SK-N-SH (cell line): ENCODE measurements around the gene MS4A4E. TPM values are rescaled to one million over a fixed set of nuclear protein-coding genes. Genes with fewer than 3 reads are reported as not detected.

Source experiments
- CTCF ChIA-PET: fragments of 300-600, 350-600 bp; formaldehyde crosslinking; extraction: SDS; loops from one replicate; lab custom pipeline; 2021; lab: Yijun Ruan, JAX
- POLR2A ChIA-PET: fragments of 350-600 bp; sonication (Branson Sonifier 250); formaldehyde crosslinking; extraction: SDS; loops from one replicate; lab custom pipeline; 2020; ENCODE audit warnings: antibody characterized with exemption, inconsistent platforms; lab: Yijun Ruan, JAX
- DNase-seq: peaks from one replicate; pipeline ENCODE4 v3.0.0; 2012
- H2AFZ ChIP-seq: fragments of 200-600 bp; sonication (generic); 2 replicates; pipeline ENCODE4 v1.8.1; 2016; ENCODE audit warnings: antibody characterized with exemption, mild to moderate bottlenecking, low read depth
- H3F3A ChIP-seq: fragments of 200-600 bp; sonication (generic); replicated peaks from 2 replicates; pipeline ENCODE3; 2016; ENCODE audit warnings: antibody characterized with exemption, mild to moderate bottlenecking; ENCODE audit not compliant: insufficient read depth
- H3K27ac ChIP-seq, 2 experiments: fragments of 200-500 bp in 1 of 2; fragments of 200-600 bp in 1 of 2; sonication (Bioruptor generic) in 1 of 2; sonication (generic), shearing (Covaris generic) in 1 of 2; 2 replicates each; pipeline versions ENCODE4 v1.5.1 to v1.6.1; 2014 to 2016; ENCODE audit warnings: low read depth in 2 of 2, inconsistent platforms in 1 of 2, low read length in 1 of 2, mild to moderate bottlenecking in 1 of 2, mixed read lengths in 1 of 2
- H3K27me3 ChIP-seq: fragments of 200-600 bp; sonication (generic), shearing (Covaris generic); 2 replicates; pipeline ENCODE4 v1.6.1; 2016; ENCODE audit warnings: mixed run types; ENCODE audit not compliant: insufficient read depth
- H3K36me3 ChIP-seq, 2 experiments: fragments of 200-500 bp in 1 of 2; fragments of 200-600 bp in 1 of 2; sonication (Bioruptor generic) in 1 of 2; sonication (generic) in 1 of 2; replicated peaks in 1 of 2; 2 replicates each; pipeline versions ENCODE3 to v1.5.1; 2014 to 2016; ENCODE audit warnings: low read length in 1 of 2, mild to moderate bottlenecking in 1 of 2; ENCODE audit not compliant: insufficient read depth in 2 of 2, control insufficient read depth in 1 of 2
- H3K4me1 ChIP-seq, 2 experiments: fragments of 200-500 bp in 1 of 2; fragments of 200-600 bp in 1 of 2; sonication (Bioruptor generic) in 1 of 2; sonication (generic), shearing (Covaris generic) in 1 of 2; 2 replicates each; pipeline versions ENCODE4 v1.5.1 to v1.6.1; 2014 to 2016; ENCODE audit warnings: low read depth in 1 of 2, low read length in 1 of 2, mixed run types in 1 of 2; ENCODE audit not compliant: insufficient read depth in 2 of 2, control insufficient read depth in 1 of 2
- H3K4me2 ChIP-seq: fragments of 200-600 bp; sonication (generic), shearing (Covaris generic); 2 replicates; pipeline ENCODE4 v1.6.1; 2017; ENCODE audit warnings: mixed run types
- H3K4me3 ChIP-seq, 2 experiments: fragments of 200-500 bp in 1 of 2; fragments of 200-600 bp in 1 of 2; sonication (Bioruptor generic) in 1 of 2; sonication (generic), shearing (Covaris generic) in 1 of 2; 2 replicates each; pipeline versions ENCODE4 v1.5.1 to v1.8.1; 2014 to 2016; ENCODE audit warnings: low read depth in 2 of 2, inconsistent platforms in 1 of 2, low read length in 1 of 2, mild to moderate bottlenecking in 1 of 2, mixed read lengths in 1 of 2, moderate library complexity in 1 of 2
- H3K79me2 ChIP-seq: fragments of 200-600 bp; sonication (generic); 2 replicates; pipeline ENCODE4 v1.8.1; 2017; ENCODE audit warnings: mild to moderate bottlenecking; ENCODE audit not compliant: insufficient read depth
- H3K9ac ChIP-seq: fragments of 200-600 bp; sonication (generic); 2 replicates; pipeline ENCODE4 v1.6.1; 2017; ENCODE audit warnings: mixed run types
- H3K9me2 ChIP-seq: fragments of 200-600 bp; sonication (generic); 2 replicates; pipeline ENCODE4 v1.6.1; 2017; ENCODE audit warnings: mixed run types
- H3K9me3 ChIP-seq: fragments of 200-600 bp; sonication (generic); 2 replicates; pipeline ENCODE4 v1.6.1; 2017; ENCODE audit warnings: mixed run types, mild to moderate bottlenecking, moderate library complexity
- H4K20me1 ChIP-seq: fragments of 200-600 bp; sonication (generic); 2 replicates; pipeline ENCODE4 v1.6.1; 2017; ENCODE audit warnings: mild to moderate bottlenecking, mixed run types; ENCODE audit not compliant: insufficient read depth
- CHD2 ChIP-seq: fragments of 150-350 bp; IDR thresholded peaks from 2 replicates; pipeline ENCODE4 v1.6.1; 2018; ENCODE audit warnings: low read length; ENCODE audit not compliant: partially characterized antibody
- ELF1 ChIP-seq: IDR thresholded peaks from 2 replicates; pipeline ENCODE4 v1.4.0; 2012
- EP300 ChIP-seq, 2 experiments: IDR thresholded peaks; 2 replicates each; pipeline versions ENCODE4 v1.4.0 to v1.6.1; 2012; ENCODE audit warnings: borderline replicate concordance in 1 of 2, low read depth in 1 of 2, low read length in 1 of 2
- FOSL2 ChIP-seq: IDR thresholded peaks from 2 replicates; pipeline ENCODE4 v1.4.0; 2012; ENCODE audit warnings: low read depth, mild to moderate bottlenecking, moderate library complexity, borderline replicate concordance
- FOXJ3 ChIP-seq: sonication (generic); formaldehyde crosslinking; IDR thresholded peaks from 2 replicates; pipeline ENCODE4 v1.5.1; 2020; ENCODE audit warnings: mild to moderate bottlenecking, missing genetic modification reagents
- GABPA ChIP-seq: IDR thresholded peaks from 2 replicates; pipeline ENCODE4 v1.4.0; 2012; ENCODE audit warnings: low read depth, mild to moderate bottlenecking
- JUND ChIP-seq: IDR thresholded peaks from 2 replicates; pipeline ENCODE4 v1.4.0; 2012
- MAX ChIP-seq: IDR thresholded peaks from 2 replicates; pipeline ENCODE4 v1.4.0; 2012; ENCODE audit warnings: low read depth
- MEF2A ChIP-seq: IDR thresholded peaks from 2 replicates; pipeline ENCODE4 v1.4.0; 2012; ENCODE audit warnings: low read depth, borderline replicate concordance
- MXI1 ChIP-seq: IDR thresholded peaks from 2 replicates; pipeline ENCODE4 v1.6.1; 2012; ENCODE audit warnings: mild to moderate bottlenecking, low read depth, low read length, improper control_type of control experiment
- NRF1 ChIP-seq: IDR thresholded peaks from 2 replicates; pipeline ENCODE4 v1.6.1; 2012; ENCODE audit warnings: low read depth, mild to moderate bottlenecking, low read length
- PBX3 ChIP-seq: IDR thresholded peaks from 2 replicates; pipeline ENCODE4; 2012
- POLR2AphosphoS5 ChIP-seq: IDR thresholded peaks from 2 replicates; pipeline ENCODE4 v1.6.1; 2012; ENCODE audit warnings: low read depth, low read length
- RAD21 ChIP-seq: IDR thresholded peaks from 2 replicates; pipeline ENCODE4 v1.6.1; 2012; ENCODE audit warnings: mild to moderate bottlenecking, low read length
- RCOR1 ChIP-seq: fragments of 150-350 bp; IDR thresholded peaks from 2 replicates; pipeline ENCODE4 v1.6.1; 2017; ENCODE audit warnings: antibody characterized with exemption, low read length
- RFX5 ChIP-seq: IDR thresholded peaks from 2 replicates; pipeline ENCODE4 v1.6.1; 2012; ENCODE audit warnings: mild to moderate bottlenecking, improper control_type of control experiment, low read length
- RXRA ChIP-seq: IDR thresholded peaks from 2 replicates; pipeline ENCODE4 v1.4.0; 2012; ENCODE audit warnings: low read depth, mild to moderate bottlenecking, borderline replicate concordance
- SIN3A ChIP-seq: IDR thresholded peaks from 2 replicates; pipeline ENCODE4 v1.6.1; 2012; ENCODE audit warnings: low read depth, mild to moderate bottlenecking, low read length, moderate library complexity, borderline replicate concordance
- SMC3 ChIP-seq: IDR thresholded peaks from 2 replicates; pipeline ENCODE4 v1.6.1; 2012; ENCODE audit warnings: low read depth, low read length, improper control_type of control experiment
- TEAD4 ChIP-seq: IDR thresholded peaks from 2 replicates; pipeline ENCODE4 v1.4.0; 2012; ENCODE audit warnings: mild to moderate bottlenecking, borderline replicate concordance; ENCODE audit not compliant: insufficient read depth
- USF2 ChIP-seq: fragments of 150-350 bp; IDR thresholded peaks from 2 replicates; pipeline ENCODE4 v1.6.1; 2017; ENCODE audit warnings: antibody characterized with exemption, low read length, low read depth, borderline replicate concordance
- WGBS: methylation state at CpG from one replicate; pipeline ENCODE4 v1.1.6; 2017; ENCODE audit warnings: low lambda C conversion rate; 5-methylcytosine and 5-hydroxymethylcytosine counted together
- polyA plus RNA-seq, 3 experiments: library from polyadenylated mRNA; depleted of rRNA; stranded (reverse); fragments of >200 nt; gene quantifications; 2 replicates each; pipeline ENCODE4 v1.2.3, GENCODE V29; 2012
- TF ChIP-seq, protein P1 (sequence below): IDR thresholded peaks from 2 replicates; pipeline ENCODE4 v1.4.0; 2012; ENCODE audit warnings: low read depth, borderline replicate concordance

MS4A4E gene
- polyA plus RNA-seq, 1 of the 3 experiments (the other 2 are of a cell fraction) = not detected

- WGBS = 2% methylated on average over 2 of the region's 2 CpGs
- no peak for DNase-seq
- H3K27ac ChIP-seq = no peak overlapping the region
- H3K4me2 ChIP-seq = no peak overlapping the region
- H3K27me3 ChIP-seq = no peaks in the 10 kb centered on the region
- CTCF ChIA-PET = no interaction called here
- H3K4me1 ChIP-seq = no peaks in the 10 kb centered on the region
- TF ChIP-seq SIN3A = no peak
- no peak for TF ChIP-seq PBX3
- no peak for TF ChIP-seq EP300 (IDR thresholded peaks at IDR 0.05; ENCODE audit: borderline replicate concordance in 1 of 2, low read depth in 1 of 2, low read length in 1 of 2)
- TF ChIP-seq FOSL2 = no peak
- TF ChIP-seq TEAD4 = no peak
- TF ChIP-seq RCOR1 = no peak
- no peak for TF ChIP-seq POLR2AphosphoS5
- no peak for TF ChIP-seq NRF1
- TF ChIP-seq CHD2 = no peak
- no peak for TF ChIP-seq FOXJ3
- TF ChIP-seq MAX = no peak
- no peak for TF ChIP-seq GABPA
- TF ChIP-seq RFX5 = no peak
- TF ChIP-seq, all 33 proteins: peak for 0
- Histone ChIP-seq H3F3A (no peaks in the 10 kb centered on the region), H3K9me3 (no peaks in the 10 kb centered on the region), H3K9me2 (no peaks in the 10 kb centered on the region), H3K36me3 (no peaks in the 10 kb centered on the region), H3K9ac (no peak overlapping the region), H3K4me3 (no peak overlapping the region), H4K20me1 (no peaks in the 10 kb centered on the region), H3K79me2 (no peaks in the 10 kb centered on the region), H2AFZ (no peak overlapping the region)
- POLR2A ChIA-PET = no interaction called here
Observed at GRCh38 chr11:60165538-60165937, 77.4 kb downstream of the MS4A4E start.

- H3K4me1 ChIP-seq = no peaks in the 10 kb centered on the region
- H3F3A ChIP-seq = no peaks in the 10 kb centered on the region
- no peak overlapping the region for H3K9ac ChIP-seq
- H3K4me3 ChIP-seq = no peak overlapping the region
- no peak overlapping the region for H3K4me2 ChIP-seq
- no peak overlapping the region for H2AFZ ChIP-seq
- no peaks in the 10 kb centered on the region for H3K27me3 ChIP-seq
- no peak overlapping the region for H3K27ac ChIP-seq
- H3K79me2 ChIP-seq = no peaks in the 10 kb centered on the region
- ChIA-PET CTCF (no interaction called here), POLR2A (no interaction called here)
- no peaks in the 10 kb centered on the region for H3K36me3 ChIP-seq
- DNase-seq = no peak
- H3K9me2 ChIP-seq = no peaks in the 10 kb centered on the region
- H4K20me1 ChIP-seq = no peaks in the 10 kb centered on the region
- no peaks in the 10 kb centered on the region for H3K9me3 ChIP-seq
- WGBS = 23% methylated on average over 1 of the region's 1 CpG
- no peak for TF ChIP-seq MXI1
- no peak for TF ChIP-seq RFX5
- no peak for TF ChIP-seq NRF1
- no peak for TF ChIP-seq SIN3A
- no peak for TF ChIP-seq ELF1
- no peak for TF ChIP-seq RXRA
- no peak for TF ChIP-seq JUND
- TF ChIP-seq PBX3 = no peak
- no peak for TF ChIP-seq MEF2A
- no peak for TF ChIP-seq POLR2AphosphoS5
- no peak for TF ChIP-seq GABPA
- no peak for TF ChIP-seq USF2
- TF ChIP-seq, protein P1, sequence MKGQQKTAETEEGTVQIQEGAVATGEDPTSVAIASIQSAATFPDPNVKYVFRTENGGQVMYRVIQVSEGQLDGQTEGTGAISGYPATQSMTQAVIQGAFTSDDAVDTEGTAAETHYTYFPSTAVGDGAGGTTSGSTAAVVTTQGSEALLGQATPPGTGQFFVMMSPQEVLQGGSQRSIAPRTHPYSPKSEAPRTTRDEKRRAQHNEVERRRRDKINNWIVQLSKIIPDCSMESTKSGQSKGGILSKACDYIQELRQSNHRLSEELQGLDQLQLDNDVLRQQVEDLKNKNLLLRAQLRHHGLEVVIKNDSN = no peak
- TF ChIP-seq SMC3 = no peak
- TF ChIP-seq MAX = no peak
- TF ChIP-seq RAD21 = no peak
- no peak for TF ChIP-seq EP300 (IDR thresholded peaks at IDR 0.05; ENCODE audit: borderline replicate concordance in 1 of 2, low read depth in 1 of 2, low read length in 1 of 2)
Observed at GRCh38 chr11:60164550-60165075, 78.3 kb downstream of the MS4A4E start.
